GM19324 (cell line): ENCODE measurements around the gene DMAP1.
A peak's percentile ranks its signal among the peaks of the same experiment; 100 is the strongest.
"Not testable (repeated sequence)": the region's sequence is repeated elsewhere in the genome, so short reads cannot be mapped to it uniquely, and the experiment has no call there.

Experiments
- ATAC-seq: cut with Tn5 transposase; IDR thresholded peaks from one replicate; pipeline ENCODE4 v1.9.1; 2021; ENCODE audit warnings: mild to moderate bottlenecking, moderate library complexity; ENCODE audit not compliant: unreplicated experiment, low FRiP score

The DMAP1 gene

GRCh38 chr1:44213222-44214112, at the start of gene DMAP1:
DMAP1 (plus strand) TSS chr1:44213471; CDS start chr1:44213754, 283 bp downstream.
- peak; percentile 51 for ATAC-seq

- ATAC-seq, result no peak
These were observed 44.7 kb upstream of the DMAP1 start for GRCh38 chr1:44168520-44169098.

GRCh38 chr1:44170281-44170823, 42.9 kb upstream of the DMAP1 start:
- no peak for ATAC-seq

GRCh38 chr1:44174630-44175029, 38.6 kb upstream of the DMAP1 start:
- no peak for ATAC-seq

GRCh38 chr1:44200336-44200735, 12.9 kb upstream of the DMAP1 start:
- ATAC-seq, result no peak

GRCh38 chr1:44206545-44206944, 6.7 kb upstream of the DMAP1 start:
- ATAC-seq, result not testable (repeated sequence)

- ATAC-seq, result no peak
These were observed 5.0 kb upstream of the DMAP1 start for GRCh38 chr1:44208226-44208625.

- no peak for ATAC-seq
These were observed 2.7 kb upstream of the DMAP1 start for GRCh38 chr1:44210595-44210994.

- no peak for ATAC-seq
These were observed 683 bp upstream of the DMAP1 start for GRCh38 chr1:44212355-44213221.

GRCh38 chr1:44217809-44218410, 4.6 kb downstream of the DMAP1 start:
- ATAC-seq, result no peak

- ATAC-seq, result no peak
These were observed 5.4 kb downstream of the DMAP1 start for GRCh38 chr1:44218503-44219300.

- ATAC-seq, result no peak
These were observed 6.0 kb downstream of the DMAP1 start for GRCh38 chr1:44219301-44219626.

GRCh38 chr1:44220001-44220751, 6.9 kb downstream of the DMAP1 start:
- peak; percentile 7 for ATAC-seq

- ATAC-seq, result peak; percentile 45
These were observed 7.5 kb downstream of the DMAP1 start for GRCh38 chr1:44220755-44221154.

GRCh38 chr1:44221769-44222168, 8.5 kb downstream of the DMAP1 start:
- no peak for ATAC-seq

GRCh38 chr1:44222397-44223186, 9.3 kb downstream of the DMAP1 start:
- no peak for ATAC-seq

GRCh38 chr1:44223187-44223610, 9.9 kb downstream of the DMAP1 start:
- no peak for ATAC-seq

GRCh38 chr1:44225761-44226160, 12.5 kb downstream of the DMAP1 start:
- ATAC-seq, result no peak
